T1000 (cell line): ENCODE measurements around the gene HOXD13.

Experiments
- DNase-seq: peaks from one replicate; lab custom pipeline; 2025; ENCODE audit warnings: mixed read lengths; lab: John Stamatoyannopoulos, UW

Gene HOXD13

GRCh38 chr2:176094349-176094748, 1.8 kb downstream of the HOXD13 start:
- DNase-seq = no peak

GRCh38 chr2:176095421-176095820, 2.9 kb downstream of the HOXD13 start:
- DNase-seq = no peak

GRCh38 chr2:176096243-176096985, 3.9 kb downstream of the HOXD13 start:
- no peak for DNase-seq

- DNase-seq = peak; percentile 57
Measured at GRCh38 chr2:176096986-176097819, 4.7 kb downstream of the HOXD13 start.

- DNase-seq = no peak
Measured at GRCh38 chr2:176097820-176098365, 5.4 kb downstream of the HOXD13 start.

GRCh38 chr2:176098366-176099158, 6.0 kb downstream of the HOXD13 start:
- no peak for DNase-seq

GRCh38 chr2:176099159-176099727, 6.7 kb downstream of the HOXD13 start:
- no peak for DNase-seq

GRCh38 chr2:176099728-176100546, 7.4 kb downstream of the HOXD13 start, which contains the start of gene HOXD12:
Gene HOXD12, plus strand, starts transcription at chr2:176099795. Its CDS starts 7 bp downstream, at chr2:176099802.
- no peak for DNase-seq

GRCh38 chr2:176100547-176101140, 8.1 kb downstream of the HOXD13 start:
- no peak for DNase-seq

GRCh38 chr2:176101216-176101830, 8.8 kb downstream of the HOXD13 start:
- no peak for DNase-seq

GRCh38 chr2:176101842-176102241, 9.3 kb downstream of the HOXD13 start:
- DNase-seq = no peak

- no peak for DNase-seq
Measured at GRCh38 chr2:176102309-176102866, 9.9 kb downstream of the HOXD13 start.

- DNase-seq = no peak
Measured at GRCh38 chr2:176103194-176103593, 10.7 kb downstream of the HOXD13 start.

GRCh38 chr2:176103742-176104315, 11.3 kb downstream of the HOXD13 start:
- no peak for DNase-seq

- DNase-seq = no peak
Measured at GRCh38 chr2:176104316-176105077, 12.0 kb downstream of the HOXD13 start.

GRCh38 chr2:176105078-176105729, 12.7 kb downstream of the HOXD13 start:
- no peak for DNase-seq

GRCh38 chr2:176105730-176106580, 13.4 kb downstream of the HOXD13 start:
- DNase-seq = no peak
